H9 (cell line): Measurements from ENCODE around the gene CREB3L2. TPM values are rescaled to one million over a fixed set of nuclear protein-coding genes. Genes with fewer than 3 reads are reported as not detected.

ENCODE experiments used
- DNase-seq: peaks from one replicate; pipeline ENCODE4 v3.0.0-alpha.2; 2017
- H2AFZ ChIP-seq: one replicate; pipeline ENCODE4 v1.6.1; 2013; ENCODE audit warnings: mild to moderate bottlenecking, low read length, control low read depth, moderate library complexity
- H2AK5ac ChIP-seq: 2 replicates; pipeline ENCODE4 v1.6.1; 2013; ENCODE audit warnings: low read length, control low read depth, mixed read lengths; ENCODE audit not compliant: insufficient read length
- H2BK120ac ChIP-seq: one replicate; pipeline ENCODE4 v1.6.1; 2013; ENCODE audit warnings: low read depth, mild to moderate bottlenecking, low read length, control low read depth, inconsistent platforms; ENCODE audit not compliant: poor library complexity, severe bottlenecking
- H2BK12ac ChIP-seq: 2 replicates; pipeline ENCODE4 v1.6.1; 2013; ENCODE audit warnings: low read length, control low read depth, mixed read lengths, low read depth; ENCODE audit not compliant: insufficient read length
- H2BK15ac ChIP-seq: 2 replicates; pipeline ENCODE4 v1.6.1; 2013; ENCODE audit warnings: low read depth, low read length, control low read depth
- H2BK20ac ChIP-seq: one replicate; pipeline ENCODE4 v1.6.1; 2013; ENCODE audit warnings: low read depth, mild to moderate bottlenecking, low read length, control low read depth, inconsistent platforms; ENCODE audit not compliant: poor library complexity, severe bottlenecking
- H2BK5ac ChIP-seq: 2 replicates; pipeline ENCODE4 v1.6.1; 2013; ENCODE audit warnings: low read length, control low read depth, mixed read lengths; ENCODE audit not compliant: insufficient read length
- H3K14ac ChIP-seq: 2 replicates; pipeline ENCODE4 v1.6.1; 2013; ENCODE audit warnings: low read length, control low read depth; ENCODE audit not compliant: insufficient read depth
- H3K18ac ChIP-seq: 2 replicates; pipeline ENCODE4 v1.6.1; 2013; ENCODE audit warnings: low read depth, mild to moderate bottlenecking, mixed read lengths, low read length, control low read depth; ENCODE audit not compliant: insufficient read length
- H3K23ac ChIP-seq: 2 replicates; pipeline ENCODE4 v1.6.1; 2013; ENCODE audit warnings: low read length, control low read depth, mixed read lengths, low read depth; ENCODE audit not compliant: insufficient read length
- H3K23me2 ChIP-seq: 2 replicates; pipeline ENCODE4 v1.6.1; 2013; ENCODE audit warnings: low read depth, mild to moderate bottlenecking, mixed read lengths, low read length, control low read depth; ENCODE audit not compliant: insufficient read length, poor library complexity, severe bottlenecking
- H3K27ac ChIP-seq: 2 replicates; pipeline ENCODE4 v1.5.1; 2013; ENCODE audit warnings: low read length, control low read depth, mixed read lengths, low read depth; ENCODE audit not compliant: insufficient read length
- H3K27me3 ChIP-seq: 2 replicates; pipeline ENCODE4 v1.6.1; 2013; ENCODE audit warnings: low read length, control low read depth, inconsistent platforms; ENCODE audit not compliant: insufficient read depth
- H3K4ac ChIP-seq: 2 replicates; pipeline ENCODE4 v1.6.1; 2013; ENCODE audit warnings: low read depth, mild to moderate bottlenecking, control low read depth, inconsistent platforms, low read length, moderate library complexity
- H3K4me1 ChIP-seq: 2 replicates; pipeline ENCODE4 v1.6.1; 2013; ENCODE audit warnings: low read length, control low read depth, inconsistent platforms; ENCODE audit not compliant: insufficient read depth
- H3K4me2 ChIP-seq: 2 replicates; pipeline ENCODE4 v1.6.1; 2013; ENCODE audit warnings: low read length, control low read depth, mixed read lengths; ENCODE audit not compliant: insufficient read length, insufficient read depth
- H3K56ac ChIP-seq: 2 replicates; pipeline ENCODE4 v1.6.1; 2013; ENCODE audit warnings: low read depth, mild to moderate bottlenecking, mixed read lengths, low read length, control low read depth; ENCODE audit not compliant: insufficient read length
- H3K79me1 ChIP-seq: 2 replicates; pipeline ENCODE4 v1.6.1; 2013; ENCODE audit warnings: low read depth, mild to moderate bottlenecking, moderate library complexity, low read length, control low read depth, inconsistent platforms; ENCODE audit not compliant: insufficient read depth, poor library complexity, severe bottlenecking
- H3K79me2 ChIP-seq: 2 replicates; pipeline ENCODE4 v1.6.1; 2013; ENCODE audit warnings: low read length, control low read depth, inconsistent platforms; ENCODE audit not compliant: insufficient read depth
- H3K9ac ChIP-seq: 2 replicates; pipeline ENCODE4 v1.6.1; 2013; ENCODE audit warnings: low read length, control low read depth, mixed read lengths; ENCODE audit not compliant: insufficient read length; ENCODE audit errors: extremely low read depth
- H3K9me3 ChIP-seq: one replicate; pipeline ENCODE4 v1.6.1; 2013; ENCODE audit warnings: low read depth, low read length, inconsistent platforms; ENCODE audit not compliant: control insufficient read depth
- H3T11ph ChIP-seq: one replicate; pipeline ENCODE4 v1.6.1; 2013; ENCODE audit warnings: mild to moderate bottlenecking, low read length, control low read depth, inconsistent platforms
- H4K20me1 ChIP-seq: one replicate; pipeline ENCODE4 v1.6.1; 2013; ENCODE audit not compliant: control insufficient read depth, insufficient read length, insufficient read depth
- H4K5ac ChIP-seq: 2 replicates; pipeline ENCODE4 v1.6.1; 2013; ENCODE audit warnings: low read depth, mild to moderate bottlenecking, mixed read lengths, low read length, control low read depth; ENCODE audit not compliant: insufficient read length
- H4K8ac ChIP-seq: replicated peaks from 2 replicates; pipeline ENCODE4 v1.6.1; 2013; ENCODE audit warnings: low read length, control low read depth, mixed read lengths, low read depth; ENCODE audit not compliant: insufficient read length
- H4K91ac ChIP-seq: 2 replicates; pipeline ENCODE4 v1.6.1; 2013; ENCODE audit warnings: low read depth, mild to moderate bottlenecking, moderate library complexity, mixed read lengths, low read length, control low read depth; ENCODE audit not compliant: insufficient read length
- H3K27ac Mint-ChIP-seq, 3 experiments: 2 replicates in 2 of 3; 3 replicates in 1 of 3; pipeline ENCODE4 v1.8.0; 2020 to 2021; ENCODE audit warnings: mixed read lengths in 3 of 3, mild to moderate bottlenecking in 1 of 3, moderate library complexity in 1 of 3
- H3K27me3 Mint-ChIP-seq: 2 replicates; pipeline ENCODE4 v1.8.0; 2021; ENCODE audit warnings: low read depth, mild to moderate bottlenecking, moderate library complexity, mixed read lengths
- H3K36me3 Mint-ChIP-seq, 3 experiments: 2 replicates in 2 of 3; 3 replicates in 1 of 3; pipeline ENCODE4 v1.8.0; 2020 to 2021; ENCODE audit warnings: low read depth in 3 of 3, mixed read lengths in 3 of 3; ENCODE audit not compliant: insufficient read depth in 1 of 3
- H3K4me1 Mint-ChIP-seq, 2 experiments: 2 replicates each; pipeline ENCODE4 v1.8.0; 2020; ENCODE audit warnings: mixed read lengths in 2 of 2
- H3K4me3 Mint-ChIP-seq, 2 experiments: 2 replicates in 1 of 2; 3 replicates in 1 of 2; pipeline ENCODE4 v1.8.0; 2020 to 2021; ENCODE audit warnings: mild to moderate bottlenecking in 2 of 2, mixed read lengths in 2 of 2, moderate library complexity in 1 of 2
- H3K9me3 Mint-ChIP-seq, 2 experiments: 2 replicates in 1 of 2; 3 replicates in 1 of 2; pipeline ENCODE4 v1.8.0; 2020; ENCODE audit warnings: mild to moderate bottlenecking in 2 of 2, mixed read lengths in 2 of 2, moderate library complexity in 1 of 2
- CTCF ChIP-seq: fragments of 200-600 bp; sonication (generic); conservative IDR thresholded peaks from 3 replicates; pipeline ENCODE4 v1.8.0; 2021; ENCODE audit warnings: antibody characterized with exemption, mild to moderate bottlenecking
- WGBS: extraction: QIAGEN DNeasy Blood & Tissue Kit; methylation state at CpG from one replicate; pipeline ENCODE4 v1.1.7; 2013; ENCODE audit warnings: missing lambda C conversion rate, low lambda C conversion rate, mixed read lengths; ENCODE audit not compliant: insufficient read length; ENCODE audit errors: extremely low coverage; 5-methylcytosine and 5-hydroxymethylcytosine counted together
- total RNA-seq: library from RNA; stranded (reverse); gene quantifications from 2 replicates; pipeline ENCODE4 v1.2.1, GENCODE V29; 2021

CREB3L2 gene
- total RNA-seq, 1 experiment from 2014 or later, result 60.7 TPM

GRCh38 chr7:137998250-137998649 lies 3.6 kb downstream of the CREB3L2 start:
- H2BK20ac ChIP-seq, result no peak overlapping the region
- no peak overlapping the region for H3K23ac ChIP-seq
- H2BK12ac ChIP-seq, result no peak overlapping the region
- peaks cover 31 to 32% of the 10 kb centered on the region in 2 experiments for H3K4me1 Mint-ChIP-seq
- peaks cover 5% of the 10 kb centered on the region; the same call in 1 of the 2 replicates for H3K4me1 ChIP-seq
- no peak overlapping the region for H2BK15ac ChIP-seq
- H3K14ac ChIP-seq, result no peak overlapping the region
- H4K20me1 ChIP-seq, result no peaks in the 10 kb centered on the region
- no peaks in the 10 kb centered on the region for H3K79me1 ChIP-seq
- no peak overlapping the region for H2BK5ac ChIP-seq
- peaks cover 20% of the 10 kb centered on the region; the same call in 1 of the 2 replicates for H3K79me2 ChIP-seq
- no peak overlapping the region for H4K91ac ChIP-seq
- no peak overlapping the region for H3K18ac ChIP-seq
- H3K9ac ChIP-seq, result no peak overlapping the region
- no peak overlapping the region for H2BK120ac ChIP-seq
- H3K23me2 ChIP-seq, result peaks cover 15% of the 10 kb centered on the region
- H4K5ac ChIP-seq, result no peak overlapping the region
- no peak overlapping the region for H3K4me3 Mint-ChIP-seq
- peaks cover 11 to 30% (median 19%) of the 10 kb centered on the region in 3 experiments for H3K36me3 Mint-ChIP-seq
- no peaks in the 10 kb centered on the region for H3K27me3 ChIP-seq
- H3K27me3 Mint-ChIP-seq, result no peaks in the 10 kb centered on the region
- no peak for TF ChIP-seq CTCF
- no peak overlapping the region for H3K27ac ChIP-seq
- WGBS, result no CpG with 5 or more reads among the region's 1 CpG
- DNase-seq, result no peak
- no peak overlapping the region for H3T11ph ChIP-seq
- no peak overlapping the region for H2AK5ac ChIP-seq
- no peaks in the 10 kb centered on the region for H3K9me3 ChIP-seq
- no peak overlapping the region for H3K4ac ChIP-seq
- no peak overlapping the region for H3K56ac ChIP-seq
- no peak overlapping the region for H2AFZ ChIP-seq
- no peak overlapping the region for H3K27ac Mint-ChIP-seq
- no peaks in the 10 kb centered on the region; a peak in 2 of 5 replicates for H3K9me3 Mint-ChIP-seq
- H4K8ac ChIP-seq, result no peak overlapping the region
- no peak overlapping the region for H3K4me2 ChIP-seq
